Activated effector memory CD4-positive, alpha-beta T cell treated with anti-CD3 and anti-CD28 coated beads, Interleukin-2, amount 50 U/mL, for 16 hours (primary cell): Measurements from ENCODE around the gene C22orf31.
"Not testable (repeated sequence)": the region's sequence is repeated elsewhere in the genome, so short reads cannot be mapped to it uniquely, and the experiment has no call there.

Experiments used
- DNase-seq: peaks from one replicate; pipeline ENCODE4 v3.0.0-alpha.2; 2020

C22orf31 gene

DNA sequence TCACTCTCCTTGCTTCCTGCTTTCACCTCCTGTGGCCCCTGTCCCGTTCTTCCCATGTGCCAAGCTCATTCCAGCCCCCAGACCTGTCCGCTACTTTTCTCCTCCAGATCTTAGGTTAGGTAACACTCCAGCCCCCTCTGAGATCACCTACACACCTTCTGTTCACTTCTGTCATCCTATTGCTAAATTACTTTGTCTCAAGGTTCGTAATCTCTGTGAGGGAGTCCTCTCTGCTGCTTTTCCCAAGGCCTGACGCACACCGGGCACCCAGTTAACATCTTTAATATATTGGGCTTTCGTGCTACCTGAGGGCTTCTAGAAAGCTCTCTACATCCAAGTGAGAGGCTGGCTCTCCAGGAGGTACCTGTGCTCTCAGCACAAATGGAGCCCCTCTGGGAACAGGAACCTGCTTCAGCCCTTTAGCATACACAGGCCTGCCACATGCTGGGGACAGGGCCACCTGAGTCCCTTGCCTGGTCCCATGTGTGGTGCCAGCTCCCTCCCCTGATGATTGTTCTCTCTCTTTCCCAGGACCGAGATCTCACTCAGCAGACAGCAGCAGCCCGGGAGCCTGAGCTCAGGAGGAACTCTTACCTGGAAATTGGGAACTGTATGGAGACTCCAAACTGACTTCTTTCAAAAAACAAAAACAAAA lies 8.5 kb downstream of the C22orf31 start:
- DNase-seq = no peak

DNA sequence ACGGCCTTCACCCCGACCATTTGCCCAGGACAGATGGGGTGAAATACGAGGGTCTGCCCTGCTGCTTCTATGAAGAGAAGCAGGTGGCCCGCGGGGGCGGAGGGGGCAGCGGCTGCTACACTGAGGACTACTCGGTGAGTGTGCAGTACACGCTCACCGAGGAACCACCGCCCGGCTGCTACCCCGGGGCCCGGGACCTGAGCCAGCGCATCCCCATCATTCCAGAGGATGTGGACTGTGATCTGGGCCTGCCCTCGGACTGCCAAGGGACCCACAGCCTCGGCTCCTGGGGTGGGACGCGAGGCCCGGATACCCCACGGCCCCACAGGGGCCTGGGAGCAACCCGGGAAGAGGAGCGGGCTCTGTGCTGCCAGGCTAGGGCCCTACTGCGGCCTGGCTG lies 11.2 kb downstream of the C22orf31 start:
- no peak for DNase-seq

- no peak for DNase-seq
Measured at GRCh38 chr22:29049655-29050263, 11.9 kb downstream of the C22orf31 start.

DNA sequence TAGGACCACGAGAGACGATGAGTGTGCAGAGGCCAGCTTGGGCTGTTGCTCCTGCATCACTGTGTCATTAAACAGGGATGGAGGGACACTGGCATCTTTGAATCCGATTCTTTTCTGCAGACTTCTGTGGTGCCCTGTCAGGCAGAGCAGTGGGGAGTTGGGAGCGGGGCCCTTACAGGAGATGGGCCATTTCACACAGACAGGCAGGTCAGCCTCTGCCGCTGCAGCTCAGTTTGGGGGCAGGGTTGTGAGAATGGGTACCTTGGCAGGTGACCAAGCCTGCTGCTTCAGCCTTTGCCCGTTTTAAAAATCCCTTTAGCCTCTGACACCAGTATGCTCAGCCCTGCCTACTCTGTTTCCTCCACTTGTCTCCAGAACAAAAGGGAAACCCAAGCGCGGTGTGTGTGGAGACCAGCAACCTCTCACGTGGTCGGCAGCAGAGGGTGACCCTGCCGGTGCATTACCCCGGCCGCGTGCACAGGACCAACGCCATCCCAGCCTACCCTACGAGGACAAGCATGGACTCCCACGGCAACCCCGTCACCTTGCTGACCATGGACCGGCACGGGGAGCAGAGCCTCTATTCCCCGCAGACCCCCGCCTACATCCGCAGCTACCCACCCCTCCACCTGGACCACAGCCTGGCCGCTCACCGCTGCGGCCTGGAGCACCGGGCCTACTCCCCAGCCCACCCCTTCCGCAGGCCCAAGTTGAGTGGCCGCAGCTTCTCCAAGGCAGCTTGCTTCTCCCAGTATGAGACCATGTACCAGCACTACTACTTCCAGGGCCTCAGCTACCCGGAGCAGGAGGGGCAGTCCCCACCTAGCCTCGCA lies 12.6 kb downstream of the C22orf31 start:
- DNase-seq = no peak

DNA sequence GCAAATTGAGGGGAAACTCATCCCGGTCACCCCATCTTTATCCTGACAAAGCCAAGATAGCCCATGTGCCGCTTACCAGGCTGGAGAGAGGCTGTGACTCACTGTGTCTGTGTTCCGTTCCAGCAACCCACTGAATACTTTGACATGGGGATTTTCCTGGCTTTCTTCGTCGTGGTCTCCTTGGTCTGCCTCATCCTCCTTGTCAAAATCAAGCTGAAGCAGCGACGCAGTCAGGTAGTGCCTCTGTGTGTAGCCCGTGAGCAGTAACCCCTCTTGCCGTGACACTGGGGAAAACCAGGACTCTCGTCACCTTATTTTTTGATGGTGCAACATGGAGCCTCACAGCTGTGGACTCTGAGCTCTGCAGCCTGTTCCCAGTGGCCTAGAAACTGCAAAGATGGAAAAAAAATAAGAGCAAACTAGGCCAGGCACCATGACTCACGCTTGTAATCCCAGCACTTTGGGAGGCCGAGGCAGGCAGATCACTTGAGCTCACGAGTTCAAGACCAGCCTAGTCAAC lies 16.9 kb downstream of the C22orf31 start:
- DNase-seq = no peak

GRCh38 chr22:29043906-29044575 lies 17.6 kb downstream of the C22orf31 start:
- no peak for DNase-seq

GRCh38 chr22:29041408-29041807 lies 20.2 kb downstream of the C22orf31 start:
- DNase-seq = no peak

DNA sequence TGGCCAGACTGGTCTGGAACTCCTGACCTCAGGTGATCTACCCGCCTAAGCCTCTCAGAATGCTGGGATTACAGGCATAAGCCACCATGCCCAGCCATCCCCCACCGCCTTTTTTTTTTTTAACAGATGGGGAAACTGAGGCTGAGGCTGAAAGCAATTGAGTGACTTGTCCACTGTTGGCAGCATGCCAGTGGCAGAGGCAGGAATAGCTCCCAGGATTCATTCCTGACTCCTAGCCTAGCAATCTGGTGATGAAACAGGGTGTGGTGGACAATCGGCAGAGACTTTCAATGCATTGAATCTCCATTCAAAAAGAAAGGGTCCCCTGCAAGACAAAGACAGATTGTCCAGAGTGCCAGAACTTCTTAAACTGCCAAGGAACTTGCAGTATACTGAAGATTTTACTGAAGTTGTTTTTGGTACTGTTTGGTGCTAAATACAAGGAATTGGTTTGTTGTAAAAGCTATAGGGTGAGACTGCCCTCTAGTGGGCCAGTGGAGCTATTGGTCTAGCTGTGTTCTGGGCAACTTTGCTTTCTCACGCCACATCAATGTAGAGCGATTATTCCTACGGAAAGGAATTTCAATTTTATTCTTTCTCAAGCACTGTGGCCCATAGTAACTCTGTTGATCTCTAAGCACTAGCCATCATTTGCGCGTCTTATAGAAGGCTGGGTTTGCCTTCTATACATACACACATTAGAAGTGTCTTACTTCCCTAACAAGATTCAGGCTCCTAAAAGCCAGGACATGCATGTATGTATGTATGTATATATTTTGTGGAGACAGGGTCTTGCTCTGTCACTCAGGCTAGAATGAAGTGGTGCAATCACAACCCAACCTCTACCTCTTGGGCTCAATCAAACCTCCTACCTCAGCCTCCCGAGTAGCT lies 21.0 kb downstream of the C22orf31 start:
- DNase-seq = peak; percentile 83

- not testable (repeated sequence) for DNase-seq
Measured at GRCh38 chr22:29039684-29040083, 21.9 kb downstream of the C22orf31 start.

DNA sequence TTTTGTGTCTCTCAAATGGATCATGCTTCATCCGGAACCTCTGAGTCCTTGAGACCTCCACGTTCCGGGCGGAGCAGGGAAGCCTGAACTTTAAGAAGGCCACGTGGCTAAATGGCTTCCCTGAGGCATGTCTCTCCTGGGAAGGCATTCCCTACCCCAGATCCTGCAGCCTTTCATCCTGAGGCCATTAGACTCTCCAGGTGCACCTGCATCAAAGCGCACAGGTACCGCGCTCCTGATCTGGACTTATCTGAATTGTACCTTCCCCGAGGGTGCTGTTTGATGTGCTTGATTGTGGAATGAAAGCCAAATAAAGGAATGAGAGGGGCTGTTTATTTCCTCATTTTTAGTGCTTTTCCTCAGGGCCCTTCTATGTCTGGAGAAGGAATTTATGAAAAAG lies 22.5 kb downstream of the C22orf31 start:
- no peak for DNase-seq

GRCh38 chr22:29037340-29037932 lies 24.2 kb downstream of the C22orf31 start:
- DNase-seq = no peak

GRCh38 chr22:29032584-29032983 lies 29.0 kb downstream of the C22orf31 start:
- DNase-seq = no peak

GRCh38 chr22:29032014-29032475 lies 29.6 kb downstream of the C22orf31 start:
- DNase-seq = no peak

GRCh38 chr22:29031227-29032011 lies 30.2 kb downstream of the C22orf31 start:
- DNase-seq = no peak

DNA sequence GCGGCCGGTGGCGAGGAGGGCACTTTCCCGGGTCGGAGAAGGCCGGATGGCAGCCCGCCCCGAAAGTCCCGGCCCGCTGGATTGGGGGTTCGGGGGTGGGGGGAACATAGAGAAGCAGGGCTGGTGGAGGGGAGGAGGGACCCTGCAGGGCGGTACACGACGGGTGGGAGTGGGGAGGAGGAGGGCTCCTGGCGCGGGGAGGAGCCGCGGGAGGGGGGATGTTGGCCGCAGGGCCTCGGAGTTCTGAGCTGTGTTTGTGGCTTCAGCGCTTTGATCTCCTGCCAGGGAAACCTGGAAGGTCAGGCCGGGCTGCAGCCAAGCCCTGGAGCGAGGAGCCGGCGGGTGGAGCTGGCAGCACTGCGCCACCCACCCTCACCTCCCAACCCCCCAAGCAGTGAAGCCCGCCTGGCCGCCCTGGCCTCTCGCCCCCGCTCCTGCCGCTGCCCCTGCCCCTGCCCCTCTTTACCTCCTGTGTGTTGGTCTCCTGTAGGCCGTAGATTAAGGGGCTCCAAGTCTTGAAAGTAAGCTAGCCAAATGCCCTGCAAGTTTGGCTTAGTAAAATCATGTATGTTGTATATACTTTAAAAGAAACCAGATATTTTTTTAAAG lies 30.9 kb downstream of the C22orf31 start:
- no peak for DNase-seq

GRCh38 chr22:29030016-29030617 lies 31.5 kb downstream of the C22orf31 start:
- DNase-seq = no peak

DNA sequence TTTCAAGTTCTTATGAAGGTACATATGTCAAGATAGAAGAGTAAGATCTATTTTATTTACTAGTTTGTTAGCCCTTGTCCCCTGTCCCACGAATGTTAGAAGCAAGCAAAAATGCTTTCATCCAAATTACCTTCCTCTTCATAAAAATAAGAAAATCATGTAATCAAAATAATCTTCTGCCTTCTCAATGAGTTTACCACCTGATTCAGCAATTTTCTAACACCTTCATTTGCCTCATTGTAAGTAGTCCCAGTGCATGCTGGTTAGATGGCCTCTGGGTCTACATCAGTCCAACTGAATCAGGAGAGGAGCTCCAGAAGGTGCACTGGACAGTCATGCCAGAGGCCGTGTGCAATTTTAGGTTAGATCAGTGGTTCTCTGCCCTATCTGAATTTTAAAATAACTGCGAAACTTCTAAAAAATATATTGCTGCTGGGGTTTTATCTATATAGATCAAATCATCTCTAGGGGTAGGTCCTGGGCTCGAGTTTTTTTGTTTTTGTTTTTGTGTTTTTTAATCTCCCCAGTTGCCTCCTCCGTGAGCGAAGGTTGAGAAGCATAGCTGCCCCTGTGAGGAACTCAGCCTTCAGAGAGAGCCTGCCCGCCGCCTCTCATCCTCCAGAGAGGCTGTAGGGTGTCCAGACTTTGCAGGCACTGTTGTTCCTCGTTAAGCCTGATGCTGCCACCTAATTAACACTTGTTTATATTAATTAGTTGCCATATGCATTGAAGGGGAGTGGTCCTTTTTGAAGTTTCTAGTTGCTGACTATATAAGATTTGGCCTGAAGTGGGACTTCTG lies 32.2 kb downstream of the C22orf31 start:
- no peak for DNase-seq

GRCh38 chr22:29028468-29028867 lies 33.2 kb downstream of the C22orf31 start:
- DNase-seq = no peak

GRCh38 chr22:29026579-29026978 lies 35.1 kb downstream of the C22orf31 start:
- DNase-seq = no peak
